SK-N-SH (cell line): ENCODE data around the gene ARID1B. TPM values are rescaled to one million over a fixed set of nuclear protein-coding genes. Genes with fewer than 3 reads are reported as not detected.

ENCODE experiments used
- CTCF ChIA-PET: fragments of 300-600, 350-600 bp; formaldehyde crosslinking; extraction: SDS; loops from one replicate; lab custom pipeline; 2021; lab: Yijun Ruan, JAX
- POLR2A ChIA-PET: fragments of 350-600 bp; sonication (Branson Sonifier 250); formaldehyde crosslinking; extraction: SDS; loops from one replicate; lab custom pipeline; 2020; ENCODE audit warnings: antibody characterized with exemption, inconsistent platforms; lab: Yijun Ruan, JAX
- DNase-seq: peaks from one replicate; pipeline ENCODE4 v3.0.0; 2012
- H2AFZ ChIP-seq: fragments of 200-600 bp; sonication (generic); 2 replicates; pipeline ENCODE4 v1.8.1; 2016; ENCODE audit warnings: antibody characterized with exemption, mild to moderate bottlenecking, low read depth
- H3F3A ChIP-seq: fragments of 200-600 bp; sonication (generic); replicated peaks from 2 replicates; pipeline ENCODE3; 2016; ENCODE audit warnings: antibody characterized with exemption, mild to moderate bottlenecking; ENCODE audit not compliant: insufficient read depth
- H3K27ac ChIP-seq, 2 experiments: fragments of 200-500 bp in 1 of 2; fragments of 200-600 bp in 1 of 2; sonication (Bioruptor generic) in 1 of 2; sonication (generic), shearing (Covaris generic) in 1 of 2; 2 replicates each; pipeline versions ENCODE4 v1.5.1 to v1.6.1; 2014 to 2016; ENCODE audit warnings: low read depth in 2 of 2, inconsistent platforms in 1 of 2, low read length in 1 of 2, mild to moderate bottlenecking in 1 of 2, mixed read lengths in 1 of 2
- H3K27me3 ChIP-seq: fragments of 200-600 bp; sonication (generic), shearing (Covaris generic); 2 replicates; pipeline ENCODE4 v1.6.1; 2016; ENCODE audit warnings: mixed run types; ENCODE audit not compliant: insufficient read depth
- H3K36me3 ChIP-seq, 2 experiments: fragments of 200-500 bp in 1 of 2; fragments of 200-600 bp in 1 of 2; sonication (Bioruptor generic) in 1 of 2; sonication (generic) in 1 of 2; replicated peaks in 1 of 2; 2 replicates each; pipeline versions ENCODE3 to v1.5.1; 2014 to 2016; ENCODE audit warnings: low read length in 1 of 2, mild to moderate bottlenecking in 1 of 2; ENCODE audit not compliant: insufficient read depth in 2 of 2, control insufficient read depth in 1 of 2
- H3K4me1 ChIP-seq, 2 experiments: fragments of 200-500 bp in 1 of 2; fragments of 200-600 bp in 1 of 2; sonication (Bioruptor generic) in 1 of 2; sonication (generic), shearing (Covaris generic) in 1 of 2; 2 replicates each; pipeline versions ENCODE4 v1.5.1 to v1.6.1; 2014 to 2016; ENCODE audit warnings: low read depth in 1 of 2, low read length in 1 of 2, mixed run types in 1 of 2; ENCODE audit not compliant: insufficient read depth in 2 of 2, control insufficient read depth in 1 of 2
- H3K4me2 ChIP-seq: fragments of 200-600 bp; sonication (generic), shearing (Covaris generic); 2 replicates; pipeline ENCODE4 v1.6.1; 2017; ENCODE audit warnings: mixed run types
- H3K4me3 ChIP-seq, 2 experiments: fragments of 200-500 bp in 1 of 2; fragments of 200-600 bp in 1 of 2; sonication (Bioruptor generic) in 1 of 2; sonication (generic), shearing (Covaris generic) in 1 of 2; 2 replicates each; pipeline versions ENCODE4 v1.5.1 to v1.8.1; 2014 to 2016; ENCODE audit warnings: low read depth in 2 of 2, inconsistent platforms in 1 of 2, low read length in 1 of 2, mild to moderate bottlenecking in 1 of 2, mixed read lengths in 1 of 2, moderate library complexity in 1 of 2
- H3K79me2 ChIP-seq: fragments of 200-600 bp; sonication (generic); 2 replicates; pipeline ENCODE4 v1.8.1; 2017; ENCODE audit warnings: mild to moderate bottlenecking; ENCODE audit not compliant: insufficient read depth
- H3K9ac ChIP-seq: fragments of 200-600 bp; sonication (generic); 2 replicates; pipeline ENCODE4 v1.6.1; 2017; ENCODE audit warnings: mixed run types
- H3K9me2 ChIP-seq: fragments of 200-600 bp; sonication (generic); 2 replicates; pipeline ENCODE4 v1.6.1; 2017; ENCODE audit warnings: mixed run types
- H3K9me3 ChIP-seq: fragments of 200-600 bp; sonication (generic); 2 replicates; pipeline ENCODE4 v1.6.1; 2017; ENCODE audit warnings: mixed run types, mild to moderate bottlenecking, moderate library complexity
- H4K20me1 ChIP-seq: fragments of 200-600 bp; sonication (generic); 2 replicates; pipeline ENCODE4 v1.6.1; 2017; ENCODE audit warnings: mild to moderate bottlenecking, mixed run types; ENCODE audit not compliant: insufficient read depth
- EZH2phosphoT487 ChIP-seq: fragments of 200-600 bp; sonication (generic); IDR thresholded peaks from 2 replicates; pipeline ENCODE4 v1.6.1; 2017; ENCODE audit warnings: low read depth, mixed run types, mild to moderate bottlenecking, antibody characterized with exemption, moderate library complexity, borderline replicate concordance
- FOXJ3 ChIP-seq: sonication (generic); formaldehyde crosslinking; IDR thresholded peaks from 2 replicates; pipeline ENCODE4 v1.5.1; 2020; ENCODE audit warnings: mild to moderate bottlenecking, missing genetic modification reagents
- GABPA ChIP-seq: IDR thresholded peaks from 2 replicates; pipeline ENCODE4 v1.4.0; 2012; ENCODE audit warnings: low read depth, mild to moderate bottlenecking
- MAX ChIP-seq: IDR thresholded peaks from 2 replicates; pipeline ENCODE4 v1.4.0; 2012; ENCODE audit warnings: low read depth
- MEF2A ChIP-seq: IDR thresholded peaks from 2 replicates; pipeline ENCODE4 v1.4.0; 2012; ENCODE audit warnings: low read depth, borderline replicate concordance
- MXI1 ChIP-seq: IDR thresholded peaks from 2 replicates; pipeline ENCODE4 v1.6.1; 2012; ENCODE audit warnings: mild to moderate bottlenecking, low read depth, low read length, improper control_type of control experiment
- NRF1 ChIP-seq: IDR thresholded peaks from 2 replicates; pipeline ENCODE4 v1.6.1; 2012; ENCODE audit warnings: low read depth, mild to moderate bottlenecking, low read length
- POLR2AphosphoS5 ChIP-seq: IDR thresholded peaks from 2 replicates; pipeline ENCODE4 v1.6.1; 2012; ENCODE audit warnings: low read depth, low read length
- RAD21 ChIP-seq: IDR thresholded peaks from 2 replicates; pipeline ENCODE4 v1.6.1; 2012; ENCODE audit warnings: mild to moderate bottlenecking, low read length
- RCOR1 ChIP-seq: fragments of 150-350 bp; IDR thresholded peaks from 2 replicates; pipeline ENCODE4 v1.6.1; 2017; ENCODE audit warnings: antibody characterized with exemption, low read length
- REST ChIP-seq: IDR thresholded peaks from 2 replicates; pipeline ENCODE4 v1.6.1; 2012; ENCODE audit warnings: mild to moderate bottlenecking, low read depth, low read length, moderate library complexity
- SIN3A ChIP-seq: IDR thresholded peaks from 2 replicates; pipeline ENCODE4 v1.6.1; 2012; ENCODE audit warnings: low read depth, mild to moderate bottlenecking, low read length, moderate library complexity, borderline replicate concordance
- SMC3 ChIP-seq: IDR thresholded peaks from 2 replicates; pipeline ENCODE4 v1.6.1; 2012; ENCODE audit warnings: low read depth, low read length, improper control_type of control experiment
- TEAD4 ChIP-seq: IDR thresholded peaks from 2 replicates; pipeline ENCODE4 v1.4.0; 2012; ENCODE audit warnings: mild to moderate bottlenecking, borderline replicate concordance; ENCODE audit not compliant: insufficient read depth
- USF2 ChIP-seq: fragments of 150-350 bp; IDR thresholded peaks from 2 replicates; pipeline ENCODE4 v1.6.1; 2017; ENCODE audit warnings: antibody characterized with exemption, low read length, low read depth, borderline replicate concordance
- ZBTB33 ChIP-seq: IDR thresholded peaks from 2 replicates; pipeline ENCODE4 v1.4.0; 2012; ENCODE audit warnings: low read depth, borderline replicate concordance
- WGBS: methylation state at CpG from one replicate; pipeline ENCODE4 v1.1.6; 2017; ENCODE audit warnings: low lambda C conversion rate; 5-methylcytosine and 5-hydroxymethylcytosine counted together
- polyA plus RNA-seq, 3 experiments: library from polyadenylated mRNA; depleted of rRNA; stranded (reverse); fragments of >200 nt; gene quantifications; 2 replicates each; pipeline ENCODE4 v1.2.3, GENCODE V29; 2012

ARID1B gene
- polyA plus RNA-seq, 1 of the 3 experiments (the other 2 are of a cell fraction), result 13.6 TPM

- Histone ChIP-seq H3K4me2 (no peak overlapping the region), H3K27ac (no peak overlapping the region), H3K4me1 (peaks cover 0 to 9% of the 10 kb centered on the region in 2 experiments; a peak in 1 of 4 replicates), H3F3A (peaks cover 7% of the 10 kb centered on the region), H3K4me3 (no peak overlapping the region), H3K36me3 (no peaks in the 10 kb centered on the region), H2AFZ (no peak overlapping the region), H3K9me3 (no peaks in the 10 kb centered on the region), H3K9me2 (no peaks in the 10 kb centered on the region), H4K20me1 (no peaks in the 10 kb centered on the region), H3K79me2 (no peaks in the 10 kb centered on the region), H3K27me3 (no peaks in the 10 kb centered on the region), H3K9ac (no peak overlapping the region)
- TF ChIP-seq ZBTB33 (no peak), SIN3A (no peak), EZH2phosphoT487 (no peak), MXI1 (no peak), GABPA (no peak)
- DNase-seq, result no peak
- ChIA-PET CTCF (interaction anchor here (1.7 kb wide), 1 partner anchor 52 kb away, joined by 11 read pairs; no protein-coding TSS in a partner anchor), POLR2A (no interaction called here)
- WGBS, result 93% methylated on average over 15 of the region's 17 CpGs
These were observed 445.2 kb downstream of the ARID1B start for GRCh38 chr6:157222201-157222981.

- Histone ChIP-seq H3K9me2 (no peaks in the 10 kb centered on the region), H3K9me3 (no peaks in the 10 kb centered on the region), H2AFZ (no peak overlapping the region), H3K27ac (no peak overlapping the region), H3K4me3 (no peak overlapping the region), H4K20me1 (no peaks in the 10 kb centered on the region), H3K27me3 (no peaks in the 10 kb centered on the region), H3F3A (peaks cover 7% of the 10 kb centered on the region), H3K36me3 (no peaks in the 10 kb centered on the region), H3K79me2 (no peaks in the 10 kb centered on the region), H3K9ac (no peak overlapping the region), H3K4me2 (no peak overlapping the region), H3K4me1 (peaks cover 0 to 9% of the 10 kb centered on the region in 2 experiments; a peak in 1 of 4 replicates)
- WGBS, result 80% methylated on average over 3 of the region's 11 CpGs
- no peak for DNase-seq
- CTCF ChIA-PET, result interaction anchor here (1.7 kb wide), 1 partner anchor 51 kb away, joined by 11 read pairs; no protein-coding TSS in a partner anchor
- POLR2A ChIA-PET, result no interaction called here
- TF ChIP-seq MAX (no peak), SIN3A (no peak), FOXJ3 (CRISPR knock-in tag) (no peak), ZBTB33 (no peak), REST (no peak), RCOR1 (no peak), MXI1 (no peak), NRF1 (no peak), SMC3 (no peak), RAD21 (no peak), TEAD4 (no peak), MEF2A (no peak), POLR2AphosphoS5 (no peak), USF2 (no peak)
These were observed 445.8 kb downstream of the ARID1B start for GRCh38 chr6:157223021-157223430.
